ENCODE measurements around the gene C17orf67. TPM values are rescaled to one million over a fixed set of nuclear protein-coding genes. Genes with fewer than 3 reads are reported as not detected.
"Not testable (repeated sequence)": the region's sequence is repeated elsewhere in the genome, so short reads cannot be mapped to it uniquely, and the experiment has no call there.

The C17orf67 gene
- total RNA-seq, 3 donors from 2014 or later: 1.1 to 3.4 (median 1.1) TPM

DNA sequence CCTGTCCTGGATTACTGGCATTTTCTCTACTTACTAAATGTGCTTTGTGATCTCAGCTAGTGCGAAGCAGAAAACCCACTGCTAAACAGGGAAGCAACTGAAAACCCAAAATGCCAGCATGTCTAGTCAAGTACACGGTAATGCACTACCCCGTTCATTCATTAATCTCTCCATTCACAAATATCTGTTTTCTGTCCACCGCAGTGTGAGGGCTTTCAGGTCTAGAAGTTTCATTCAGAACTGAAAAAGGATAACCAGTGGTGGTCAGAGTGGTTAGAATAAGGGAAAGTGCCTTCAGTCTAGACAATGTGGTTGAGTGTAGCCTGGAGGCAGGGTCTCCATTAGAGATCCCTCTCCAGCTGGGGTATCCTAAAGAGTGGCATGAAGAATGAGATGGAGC is 68.3 kb downstream of the C17orf67 start:
- no peak overlapping the region for H3K4me3 ChIP-seq
- no peaks in the 10 kb centered on the region for H3K4me1 ChIP-seq (ENCODE audit: low read depth)
- H3K36me3 ChIP-seq (ENCODE audit: low read depth): no peaks in the 10 kb centered on the region
- no peaks in the 10 kb centered on the region for H3K9me3 ChIP-seq
- DNase-seq (no peak), ATAC-seq (no peak)
- intact Hi-C loops (cut with DNase I, micrococcal nuclease): no loop called here
- TF ChIP-seq, protein P1, sequence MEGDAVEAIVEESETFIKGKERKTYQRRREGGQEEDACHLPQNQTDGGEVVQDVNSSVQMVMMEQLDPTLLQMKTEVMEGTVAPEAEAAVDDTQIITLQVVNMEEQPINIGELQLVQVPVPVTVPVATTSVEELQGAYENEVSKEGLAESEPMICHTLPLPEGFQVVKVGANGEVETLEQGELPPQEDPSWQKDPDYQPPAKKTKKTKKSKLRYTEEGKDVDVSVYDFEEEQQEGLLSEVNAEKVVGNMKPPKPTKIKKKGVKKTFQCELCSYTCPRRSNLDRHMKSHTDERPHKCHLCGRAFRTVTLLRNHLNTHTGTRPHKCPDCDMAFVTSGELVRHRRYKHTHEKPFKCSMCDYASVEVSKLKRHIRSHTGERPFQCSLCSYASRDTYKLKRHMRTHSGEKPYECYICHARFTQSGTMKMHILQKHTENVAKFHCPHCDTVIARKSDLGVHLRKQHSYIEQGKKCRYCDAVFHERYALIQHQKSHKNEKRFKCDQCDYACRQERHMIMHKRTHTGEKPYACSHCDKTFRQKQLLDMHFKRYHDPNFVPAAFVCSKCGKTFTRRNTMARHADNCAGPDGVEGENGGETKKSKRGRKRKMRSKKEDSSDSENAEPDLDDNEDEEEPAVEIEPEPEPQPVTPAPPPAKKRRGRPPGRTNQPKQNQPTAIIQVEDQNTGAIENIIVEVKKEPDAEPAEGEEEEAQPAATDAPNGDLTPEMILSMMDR (IDR thresholded peaks at IDR 0.05): no peak

DNA sequence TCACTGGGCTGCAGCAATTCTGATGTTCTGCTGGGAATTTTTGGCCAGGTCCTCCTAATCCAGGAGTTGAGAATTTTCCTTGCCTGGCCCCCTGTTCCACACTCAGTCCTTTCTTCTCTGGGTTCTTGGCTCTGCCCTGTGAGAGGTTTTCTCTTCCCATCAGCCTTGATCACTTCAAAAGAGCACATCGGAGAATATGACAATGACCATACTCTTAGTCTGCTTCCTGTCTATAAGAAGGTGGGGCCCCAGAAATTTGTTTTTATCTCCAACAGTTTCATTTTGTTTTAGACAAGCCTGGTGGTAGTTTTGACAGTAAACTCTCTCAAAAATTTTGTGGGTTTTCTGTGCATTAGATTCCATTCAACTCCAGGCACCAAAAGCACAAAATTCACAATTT is 70.7 kb downstream of the C17orf67 start:
- DNase-seq (no peak), ATAC-seq (no peak)
- Histone ChIP-seq H3K9me3 (no peaks in the 10 kb centered on the region), H3K4me3 (no peak overlapping the region), H3K36me3 (ENCODE audit: low read depth) (no peaks in the 10 kb centered on the region), H3K4me1 (ENCODE audit: low read depth) (no peaks in the 10 kb centered on the region)
- TF ChIP-seq, protein P1 (IDR thresholded peaks at IDR 0.05): no peak
- intact Hi-C loops (cut with DNase I, micrococcal nuclease): no loop called here

DNA sequence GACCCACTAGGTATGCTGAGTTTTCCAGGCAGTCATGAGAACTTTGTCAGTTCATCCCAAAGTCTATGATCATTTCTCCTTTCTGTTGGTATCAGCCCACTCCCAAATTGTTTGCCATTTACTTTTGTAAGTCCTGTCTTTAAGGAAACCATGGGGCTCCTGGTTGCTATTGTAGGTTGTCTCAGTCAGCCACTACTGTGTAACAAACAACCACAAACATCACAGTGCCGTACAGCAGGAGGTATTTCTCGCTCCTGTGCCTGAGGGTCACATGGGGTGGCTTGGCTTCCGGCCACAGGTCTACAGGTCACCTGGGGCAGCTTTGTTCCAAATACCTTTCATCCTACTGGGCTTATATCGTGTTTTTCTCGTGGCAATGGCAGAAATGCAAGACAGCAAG is 71.6 kb downstream of the C17orf67 start:
- ATAC-seq: no peak
- TF ChIP-seq, protein P1 (IDR thresholded peaks at IDR 0.05): no peak

DNA sequence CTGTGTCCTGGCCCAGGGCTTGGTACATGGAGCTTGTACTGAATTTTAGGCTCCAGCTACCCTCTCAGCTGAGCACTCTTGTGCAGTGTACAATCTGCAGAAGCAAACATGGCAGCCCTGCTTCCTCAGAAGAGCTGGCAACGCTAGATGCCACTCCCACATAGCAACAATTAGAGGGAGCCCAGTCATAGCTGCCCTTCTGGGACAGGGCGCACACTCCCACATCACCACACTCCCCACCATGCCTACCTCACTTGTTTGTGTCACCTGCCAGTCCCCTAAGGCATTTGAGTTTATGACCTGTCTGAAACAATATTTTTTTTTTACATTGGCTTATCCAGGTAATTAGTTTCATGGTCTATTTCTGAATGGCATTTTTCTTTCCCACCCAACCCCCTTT is 72.3 kb downstream of the C17orf67 start:
- intact Hi-C loops (cut with DNase I, micrococcal nuclease): no loop called here
- no peak overlapping the region for H3K4me3 ChIP-seq
- ATAC-seq: no peak

More for the DNA sequence above, 71.6 kb downstream of the C17orf67 start:
- no peak for DNase-seq
- intact Hi-C loops (cut with DNase I, micrococcal nuclease): no loop called here
- Histone ChIP-seq H3K4me1 (ENCODE audit: low read depth) (no peaks in the 10 kb centered on the region), H3K4me3 (no peak overlapping the region), H3K36me3 (ENCODE audit: low read depth) (no peaks in the 10 kb centered on the region), H3K9me3 (no peaks in the 10 kb centered on the region)

DNA sequence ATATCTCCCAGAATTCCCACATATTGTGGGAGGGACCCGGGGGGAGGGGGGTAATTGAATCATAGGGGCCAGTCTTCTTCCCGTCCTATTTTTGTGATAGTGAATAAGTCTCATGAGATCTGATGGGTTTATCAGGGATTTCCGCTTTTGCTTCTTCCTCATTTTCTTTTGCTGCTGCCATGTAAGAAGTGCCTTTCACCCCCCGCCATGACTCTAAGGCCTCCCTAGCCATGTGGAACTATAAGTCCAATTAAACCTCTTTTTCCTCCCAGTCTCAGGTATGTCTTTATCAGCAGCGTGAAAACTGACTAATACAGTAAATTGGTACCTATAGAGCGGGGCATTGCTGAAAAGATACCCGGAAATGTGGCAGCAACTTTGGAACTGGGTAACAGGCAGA is 76.1 kb downstream of the C17orf67 start:
- H3K4me1 ChIP-seq (ENCODE audit: low read depth); ATAC-seq; H3K36me3 ChIP-seq (ENCODE audit: low read depth); H3K4me3 ChIP-seq; DNase-seq; H3K9me3 ChIP-seq; intact Hi-C loops (cut with DNase I, micrococcal nuclease): not testable (repeated sequence)

More for the DNA sequence above, 72.3 kb downstream of the C17orf67 start:
- H3K9me3 ChIP-seq: no peaks in the 10 kb centered on the region
- H3K4me1 ChIP-seq (ENCODE audit: low read depth): no peaks in the 10 kb centered on the region
- TF ChIP-seq, protein P1 (IDR thresholded peaks at IDR 0.05): no peak
- H3K36me3 ChIP-seq (ENCODE audit: low read depth): no peaks in the 10 kb centered on the region
- no peak for DNase-seq

DNA sequence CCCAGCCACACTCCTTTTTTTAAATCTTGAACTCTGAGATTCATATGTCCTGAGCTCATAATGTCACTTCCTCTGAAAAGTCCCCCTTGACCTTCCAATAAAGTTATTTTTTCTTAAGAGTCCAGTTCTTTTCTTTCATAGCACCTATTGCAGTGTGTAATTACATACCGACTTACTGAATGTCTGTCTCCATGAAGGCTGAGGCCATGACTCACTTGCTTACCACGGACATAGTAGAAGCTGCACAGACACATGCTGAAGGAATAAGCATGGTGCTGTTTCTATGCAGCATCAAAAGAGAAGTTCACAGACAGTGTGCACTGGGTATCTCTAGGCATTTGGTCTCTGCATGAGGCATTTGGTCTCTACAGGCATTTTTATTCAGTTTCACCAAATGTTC is 77.2 kb downstream of the C17orf67 start:
- TF ChIP-seq, protein P1 (IDR thresholded peaks at IDR 0.05): no peak
- Histone ChIP-seq H3K9me3 (no peaks in the 10 kb centered on the region), H3K36me3 (ENCODE audit: low read depth) (no peaks in the 10 kb centered on the region), H3K4me3 (no peak overlapping the region), H3K4me1 (ENCODE audit: low read depth) (no peaks in the 10 kb centered on the region)
- DNase-seq (no peak), ATAC-seq (no peak)
- intact Hi-C loops (cut with DNase I, micrococcal nuclease): no loop called here
